NCI-H1417 (cell line): ENCODE measurements around the gene CHST11.
"Not testable (repeated sequence)": the region's sequence is repeated elsewhere in the genome, so short reads cannot be mapped to it uniquely, and the experiment has no call there.

Experiments
- DNase-seq, 3 experiments: peaks; one replicate each; lab custom pipeline; 2025; lab: John Stamatoyannopoulos, UW

CHST11 gene

GRCh38 chr12:104764225-104765091, 307.7 kb downstream of the CHST11 start:
- no peak for DNase-seq

GRCh38 chr12:104767261-104767660, 310.5 kb downstream of the CHST11 start:
- no peak for DNase-seq

- DNase-seq, result peak in 1 of 3 experiments; percentile 23
These were observed 311.3 kb downstream of the CHST11 start for GRCh38 chr12:104768033-104768432.

- DNase-seq, result no peak
These were observed 312.4 kb downstream of the CHST11 start for GRCh38 chr12:104769144-104769561.

GRCh38 chr12:104772336-104772735, 315.6 kb downstream of the CHST11 start:
- DNase-seq, result no peak

- no peak for DNase-seq
These were observed 319.0 kb downstream of the CHST11 start for GRCh38 chr12:104775731-104776231.

GRCh38 chr12:104779134-104779533, 322.4 kb downstream of the CHST11 start:
- no peak for DNase-seq

- no peak for DNase-seq
These were observed 325.5 kb downstream of the CHST11 start for GRCh38 chr12:104782296-104782695.

- DNase-seq, result no peak
These were observed 327.8 kb downstream of the CHST11 start for GRCh38 chr12:104784592-104784991.

GRCh38 chr12:104785886-104786285, 329.1 kb downstream of the CHST11 start:
- no peak for DNase-seq

GRCh38 chr12:104786352-104786751, 329.6 kb downstream of the CHST11 start:
- DNase-seq, result no peak

GRCh38 chr12:104788840-104789271, 332.1 kb downstream of the CHST11 start:
- peak; percentile 48 to 78 (median 57) for DNase-seq

- DNase-seq, result peak in 1 of 3 experiments; percentile 21
These were observed 333.8 kb downstream of the CHST11 start for GRCh38 chr12:104790296-104791125.

- no peak for DNase-seq
These were observed 335.8 kb downstream of the CHST11 start for GRCh38 chr12:104792570-104792969.

- no peak for DNase-seq
These were observed 336.5 kb downstream of the CHST11 start for GRCh38 chr12:104793285-104793684.

GRCh38 chr12:104793968-104794367, 337.2 kb downstream of the CHST11 start:
- no peak for DNase-seq

GRCh38 chr12:104796475-104796862, 339.7 kb downstream of the CHST11 start:
- DNase-seq, result no peak

GRCh38 chr12:104799458-104799857, 342.7 kb downstream of the CHST11 start:
- no peak for DNase-seq

- DNase-seq, result peak in 1 of 3 experiments; percentile 9
These were observed 344.3 kb downstream of the CHST11 start for GRCh38 chr12:104801005-104801404.

- no peak for DNase-seq
These were observed 344.7 kb downstream of the CHST11 start for GRCh38 chr12:104801427-104801826.

- no peak for DNase-seq
These were observed 345.5 kb downstream of the CHST11 start for GRCh38 chr12:104802208-104802607.

GRCh38 chr12:104805186-104805585, 348.4 kb downstream of the CHST11 start:
- no peak for DNase-seq

- not testable (repeated sequence) for DNase-seq
These were observed 349.4 kb downstream of the CHST11 start for GRCh38 chr12:104806194-104806593.
